Measurements from ENCODE around the gene CREB3. TPM values are rescaled to one million over a fixed set of nuclear protein-coding genes. Genes with fewer than 3 reads are reported as not detected.

The CREB3 gene
- polyA plus RNA-seq, 3 donors: 17.4 to 38.7 (median 32.2) TPM

DNA sequence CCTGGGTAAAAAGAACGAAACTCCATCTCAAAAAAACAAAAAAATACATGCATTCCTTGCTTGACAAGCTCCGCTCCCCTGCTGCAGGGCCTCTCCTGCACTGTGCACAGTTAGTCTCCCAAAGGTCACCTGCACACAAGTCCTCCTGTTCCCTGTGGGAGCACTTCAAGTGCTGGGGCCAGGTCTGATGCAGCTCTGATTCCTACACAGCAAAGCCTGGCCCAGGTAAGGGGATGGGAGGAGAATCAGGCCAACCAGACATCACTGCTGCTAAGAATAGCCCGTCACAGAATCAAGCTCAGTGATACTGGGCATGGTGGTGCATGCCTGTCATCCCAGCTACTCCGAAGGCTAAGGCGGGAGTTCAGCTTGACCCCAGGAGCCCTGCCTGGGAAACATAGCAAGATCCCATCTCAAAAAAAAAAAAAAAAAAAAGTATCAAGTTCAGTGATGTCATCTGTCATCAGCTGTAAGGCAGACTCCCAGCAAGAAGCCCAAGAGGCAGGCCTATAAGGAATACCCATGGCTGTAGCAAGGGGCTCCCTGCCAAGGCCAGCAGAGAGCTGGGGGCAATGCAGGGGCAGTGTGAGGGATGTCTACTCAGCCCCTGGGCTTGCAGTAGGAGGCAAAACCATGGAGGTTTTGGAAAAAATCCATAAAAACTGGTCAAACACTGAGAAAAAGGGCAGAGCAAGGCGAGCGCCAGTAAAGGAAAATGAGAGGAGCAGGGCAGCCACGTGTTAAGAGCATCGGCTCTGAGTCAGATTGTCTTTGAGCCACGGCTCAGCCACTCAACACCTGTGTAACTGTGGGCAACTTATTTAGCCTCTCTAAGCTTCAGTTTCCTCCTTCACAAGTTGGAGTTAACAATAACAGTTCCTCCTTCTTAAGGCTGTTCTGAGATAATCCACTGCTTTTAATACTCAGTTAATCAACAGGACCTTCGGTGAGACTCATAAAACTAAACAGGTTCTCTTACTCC, 46.0 kb upstream of the CREB3 start:
- Histone ChIP-seq H3K36me3 (replicated peaks in 1 of 2; ENCODE audit: control insufficient read depth in 1 of 2, insufficient read depth in 2 of 2, low read length in 2 of 2) (no peaks in the 10 kb centered on the region), H3K27ac (ENCODE audit: low read depth in 1 of 2, low read length in 2 of 2) (no peak overlapping the region), H3K9ac (ENCODE audit: insufficient read depth, low read length, poor library complexity, severe bottlenecking) (no peak overlapping the region), H3K4me3 (replicated peaks in 1 of 3; ENCODE audit: low read depth in 2 of 3, low read length in 3 of 3) (no peak overlapping the region), H3K79me2 (ENCODE audit: insufficient read depth, low read length) (no peaks in the 10 kb centered on the region), H2AFZ (ENCODE audit: insufficient read depth, low read depth, low read length, poor library complexity, severe bottlenecking) (no peak overlapping the region), H3K4me2 (replicated peaks; ENCODE audit: extremely low read depth, low read length, poor library complexity, severe bottlenecking) (no peak overlapping the region), H3K4me1 (ENCODE audit: control insufficient read depth in 1 of 2, insufficient read depth in 2 of 2, low read length in 2 of 2) (peaks cover 14 to 19% of the 10 kb centered on the region in 2 donors), H4K20me1 (ENCODE audit: insufficient read depth, low read length) (no peaks in the 10 kb centered on the region), H3K27me3 (ENCODE audit: control insufficient read depth in 2 of 2, insufficient read depth in 2 of 2, low read length in 2 of 2) (peaks cover 0 to 15% of the 10 kb centered on the region in 2 donors), H3K9me3 (replicated peaks in 1 of 2; ENCODE audit: control insufficient read depth in 1 of 2, insufficient read depth in 1 of 2, low read length in 2 of 2) (no peaks in the 10 kb centered on the region)
- peaks cover 9% of the 10 kb centered on the region for H3K4me1 Mint-ChIP-seq
- no peak overlapping the region for H3K4me3 Mint-ChIP-seq
- intact Hi-C loops (cut with micrococcal nuclease): no loop called here
- no peak overlapping the region for H3K27ac Mint-ChIP-seq
- 91% methylated on average over 7 of the region's 11 CpGs for WGBS (ENCODE audit: insufficient coverage)
- peaks cover 0 to 3% (median 0%) of the 10 kb centered on the region in 7 donors for H3K9me3 Mint-ChIP-seq
- H3K27me3 Mint-ChIP-seq (ENCODE audit: low read depth in 3 of 3): peaks cover 4 to 22% (median 6%) of the 10 kb centered on the region in 3 donors
- TF ChIP-seq, protein P1, sequence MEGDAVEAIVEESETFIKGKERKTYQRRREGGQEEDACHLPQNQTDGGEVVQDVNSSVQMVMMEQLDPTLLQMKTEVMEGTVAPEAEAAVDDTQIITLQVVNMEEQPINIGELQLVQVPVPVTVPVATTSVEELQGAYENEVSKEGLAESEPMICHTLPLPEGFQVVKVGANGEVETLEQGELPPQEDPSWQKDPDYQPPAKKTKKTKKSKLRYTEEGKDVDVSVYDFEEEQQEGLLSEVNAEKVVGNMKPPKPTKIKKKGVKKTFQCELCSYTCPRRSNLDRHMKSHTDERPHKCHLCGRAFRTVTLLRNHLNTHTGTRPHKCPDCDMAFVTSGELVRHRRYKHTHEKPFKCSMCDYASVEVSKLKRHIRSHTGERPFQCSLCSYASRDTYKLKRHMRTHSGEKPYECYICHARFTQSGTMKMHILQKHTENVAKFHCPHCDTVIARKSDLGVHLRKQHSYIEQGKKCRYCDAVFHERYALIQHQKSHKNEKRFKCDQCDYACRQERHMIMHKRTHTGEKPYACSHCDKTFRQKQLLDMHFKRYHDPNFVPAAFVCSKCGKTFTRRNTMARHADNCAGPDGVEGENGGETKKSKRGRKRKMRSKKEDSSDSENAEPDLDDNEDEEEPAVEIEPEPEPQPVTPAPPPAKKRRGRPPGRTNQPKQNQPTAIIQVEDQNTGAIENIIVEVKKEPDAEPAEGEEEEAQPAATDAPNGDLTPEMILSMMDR (IDR thresholded peaks at IDR 0.05): no peak
- H3K36me3 Mint-ChIP-seq: no peaks in the 10 kb centered on the region
- DNase-seq: no peak

GRCh38 chr9:35687306-35687705, 45.2 kb upstream of the CREB3 start:
- TF ChIP-seq, protein P1 (IDR thresholded peaks at IDR 0.05): no peak
- Histone ChIP-seq H3K9me3 (replicated peaks in 1 of 2; ENCODE audit: control insufficient read depth in 1 of 2, insufficient read depth in 1 of 2, low read length in 2 of 2) (no peaks in the 10 kb centered on the region), H3K4me3 (replicated peaks in 1 of 3; ENCODE audit: low read depth in 2 of 3, low read length in 3 of 3) (no peak overlapping the region), H3K9ac (ENCODE audit: insufficient read depth, low read length, poor library complexity, severe bottlenecking) (no peak overlapping the region), H3K27me3 (ENCODE audit: control insufficient read depth in 2 of 2, insufficient read depth in 2 of 2, low read length in 2 of 2) (peaks cover 0 to 15% of the 10 kb centered on the region in 2 donors), H3K4me1 (ENCODE audit: control insufficient read depth in 1 of 2, insufficient read depth in 2 of 2, low read length in 2 of 2) (peaks cover 14 to 21% of the 10 kb centered on the region in 2 donors), H4K20me1 (ENCODE audit: insufficient read depth, low read length) (no peaks in the 10 kb centered on the region), H3K4me2 (replicated peaks; ENCODE audit: extremely low read depth, low read length, poor library complexity, severe bottlenecking) (no peak overlapping the region), H3K27ac (ENCODE audit: low read depth in 1 of 2, low read length in 2 of 2) (no peak overlapping the region), H3K79me2 (ENCODE audit: insufficient read depth, low read length) (no peaks in the 10 kb centered on the region), H3K36me3 (replicated peaks in 1 of 2; ENCODE audit: control insufficient read depth in 1 of 2, insufficient read depth in 2 of 2, low read length in 2 of 2) (no peaks in the 10 kb centered on the region), H2AFZ (ENCODE audit: insufficient read depth, low read depth, low read length, poor library complexity, severe bottlenecking) (no peak overlapping the region)
- DNase-seq: no peak
- WGBS (ENCODE audit: insufficient coverage): 95% methylated on average over 2 of the region's 2 CpGs
- Mint-ChIP-seq H3K4me1 (peaks cover 10% of the 10 kb centered on the region), H3K27ac (no peak overlapping the region), H3K4me3 (no peak overlapping the region), H3K9me3 (peaks cover 0 to 3% (median 0%) of the 10 kb centered on the region in 7 donors), H3K36me3 (no peaks in the 10 kb centered on the region), H3K27me3 (ENCODE audit: low read depth in 3 of 3) (peaks cover 4 to 24% (median 6%) of the 10 kb centered on the region in 3 donors)
- intact Hi-C loops (cut with micrococcal nuclease): no loop called here
